ENCODE data around the gene GABRG2. TPM values are rescaled to one million over a fixed set of nuclear protein-coding genes. Genes with fewer than 3 reads are reported as not detected.

The GABRG2 gene
- total RNA-seq, 1 experiment from 2014 or later: not detected

DNA sequence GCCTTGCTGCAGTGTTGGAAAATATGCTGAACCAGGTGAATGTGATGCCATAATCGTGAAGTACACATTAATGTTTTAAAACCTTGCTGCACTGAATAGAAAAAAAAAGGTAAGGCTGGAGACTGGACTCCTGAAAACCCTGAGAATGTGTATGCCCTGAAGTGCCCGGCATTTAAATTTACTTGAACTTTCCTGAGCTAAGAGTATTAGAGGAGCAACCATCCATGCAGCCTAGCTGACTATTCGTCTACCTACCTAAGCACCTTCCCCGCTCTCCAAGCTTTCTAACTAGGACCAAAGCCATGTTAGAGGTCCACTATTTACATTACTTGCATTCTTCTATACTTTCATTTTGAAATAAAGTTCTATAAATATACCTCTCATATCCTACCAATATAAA is 1.4 kb downstream of the GABRG2 start:
- intact Hi-C loops (cut with micrococcal nuclease; ENCODE audit: unreplicated experiment): no loop called here
- no peaks in the 10 kb centered on the region for H3K36me3 Mint-ChIP-seq (ENCODE audit: insufficient read depth, unreplicated experiment)
- H3K4me3 Mint-ChIP-seq (ENCODE audit: low read depth, unreplicated experiment): no peak overlapping the region
- no peak for DNase-seq
- H3K9me3 Mint-ChIP-seq (ENCODE audit: low read depth, unreplicated experiment): peaks cover 22% of the 10 kb centered on the region
- no TSS peak for BruUV-seq (replicated peaks)
- TF ChIP-seq, protein P1, sequence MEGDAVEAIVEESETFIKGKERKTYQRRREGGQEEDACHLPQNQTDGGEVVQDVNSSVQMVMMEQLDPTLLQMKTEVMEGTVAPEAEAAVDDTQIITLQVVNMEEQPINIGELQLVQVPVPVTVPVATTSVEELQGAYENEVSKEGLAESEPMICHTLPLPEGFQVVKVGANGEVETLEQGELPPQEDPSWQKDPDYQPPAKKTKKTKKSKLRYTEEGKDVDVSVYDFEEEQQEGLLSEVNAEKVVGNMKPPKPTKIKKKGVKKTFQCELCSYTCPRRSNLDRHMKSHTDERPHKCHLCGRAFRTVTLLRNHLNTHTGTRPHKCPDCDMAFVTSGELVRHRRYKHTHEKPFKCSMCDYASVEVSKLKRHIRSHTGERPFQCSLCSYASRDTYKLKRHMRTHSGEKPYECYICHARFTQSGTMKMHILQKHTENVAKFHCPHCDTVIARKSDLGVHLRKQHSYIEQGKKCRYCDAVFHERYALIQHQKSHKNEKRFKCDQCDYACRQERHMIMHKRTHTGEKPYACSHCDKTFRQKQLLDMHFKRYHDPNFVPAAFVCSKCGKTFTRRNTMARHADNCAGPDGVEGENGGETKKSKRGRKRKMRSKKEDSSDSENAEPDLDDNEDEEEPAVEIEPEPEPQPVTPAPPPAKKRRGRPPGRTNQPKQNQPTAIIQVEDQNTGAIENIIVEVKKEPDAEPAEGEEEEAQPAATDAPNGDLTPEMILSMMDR (IDR thresholded peaks at IDR 0.05; ENCODE audit: unreplicated experiment): no peak
- H3K27me3 Mint-ChIP-seq (ENCODE audit: unreplicated experiment): no peaks in the 10 kb centered on the region
- H3K4me1 Mint-ChIP-seq (ENCODE audit: low read depth, unreplicated experiment): no peaks in the 10 kb centered on the region
- CTCF ChIA-PET: no interaction called here
- H3K27ac Mint-ChIP-seq (ENCODE audit: unreplicated experiment): no peak overlapping the region

DNA sequence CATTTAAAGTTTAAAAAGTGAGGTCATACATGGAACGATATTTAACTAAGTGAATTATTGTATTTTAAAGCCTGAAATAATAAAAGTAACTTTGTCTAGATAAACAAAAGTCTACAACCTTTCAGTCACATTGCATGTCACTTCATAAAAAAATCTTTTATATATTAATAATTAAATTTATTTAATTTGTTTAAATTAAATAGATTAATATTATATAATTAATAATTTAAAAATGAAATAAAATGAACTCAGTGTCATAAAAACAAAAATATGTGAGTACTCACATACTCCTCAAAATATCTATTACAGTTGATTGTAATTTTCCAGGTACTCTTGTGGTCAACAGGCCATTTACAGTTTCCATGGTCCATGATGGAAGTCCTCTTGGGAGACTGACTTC is 11.2 kb downstream of the GABRG2 start:
- peaks cover 10% of the 10 kb centered on the region for H3K9me3 Mint-ChIP-seq (ENCODE audit: low read depth, unreplicated experiment)
- no peak overlapping the region for H3K27ac Mint-ChIP-seq (ENCODE audit: unreplicated experiment)
- H3K36me3 Mint-ChIP-seq (ENCODE audit: insufficient read depth, unreplicated experiment): no peaks in the 10 kb centered on the region
- no peaks in the 10 kb centered on the region for H3K27me3 Mint-ChIP-seq (ENCODE audit: unreplicated experiment)
- DNase-seq: no peak
- no peaks in the 10 kb centered on the region for H3K4me1 Mint-ChIP-seq (ENCODE audit: low read depth, unreplicated experiment)
- H3K4me3 Mint-ChIP-seq (ENCODE audit: low read depth, unreplicated experiment): no peak overlapping the region
- TF ChIP-seq, protein P1 (IDR thresholded peaks at IDR 0.05; ENCODE audit: unreplicated experiment): no peak
- intact Hi-C loops (cut with micrococcal nuclease; ENCODE audit: unreplicated experiment): no loop called here
- CTCF ChIA-PET: no interaction called here
- BruUV-seq (replicated peaks): no TSS peak

DNA sequence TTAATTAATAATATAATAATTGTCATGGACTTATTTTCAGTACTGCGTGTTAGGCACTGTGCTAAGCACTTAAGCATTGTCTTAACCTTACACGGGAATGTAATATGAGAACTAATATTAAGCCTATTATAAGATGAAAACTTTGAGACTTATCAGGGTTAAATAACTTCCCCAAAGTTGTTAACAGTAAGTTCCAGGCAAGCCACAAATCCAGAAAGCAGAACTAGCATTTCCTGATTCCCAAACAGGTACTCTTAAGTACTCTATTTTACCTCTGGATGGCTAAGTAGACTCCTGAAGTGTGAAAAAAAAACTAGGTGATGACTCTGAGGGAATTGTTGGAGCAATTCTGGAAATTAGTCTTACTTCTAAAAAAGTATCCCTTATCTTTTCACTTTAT is 23.8 kb downstream of the GABRG2 start:
- Mint-ChIP-seq H3K36me3 (ENCODE audit: insufficient read depth, unreplicated experiment) (no peaks in the 10 kb centered on the region), H3K9me3 (ENCODE audit: low read depth, unreplicated experiment) (peaks cover 21% of the 10 kb centered on the region), H3K4me3 (ENCODE audit: low read depth, unreplicated experiment) (no peak overlapping the region), H3K27ac (ENCODE audit: unreplicated experiment) (no peak overlapping the region), H3K27me3 (ENCODE audit: unreplicated experiment) (no peaks in the 10 kb centered on the region), H3K4me1 (ENCODE audit: low read depth, unreplicated experiment) (no peaks in the 10 kb centered on the region)
- intact Hi-C loops (cut with micrococcal nuclease; ENCODE audit: unreplicated experiment): no loop called here
- CTCF ChIA-PET: no interaction called here
- no peak for DNase-seq
- TF ChIP-seq, protein P1 (IDR thresholded peaks at IDR 0.05; ENCODE audit: unreplicated experiment): no peak
- no TSS peak for BruUV-seq (replicated peaks)

DNA sequence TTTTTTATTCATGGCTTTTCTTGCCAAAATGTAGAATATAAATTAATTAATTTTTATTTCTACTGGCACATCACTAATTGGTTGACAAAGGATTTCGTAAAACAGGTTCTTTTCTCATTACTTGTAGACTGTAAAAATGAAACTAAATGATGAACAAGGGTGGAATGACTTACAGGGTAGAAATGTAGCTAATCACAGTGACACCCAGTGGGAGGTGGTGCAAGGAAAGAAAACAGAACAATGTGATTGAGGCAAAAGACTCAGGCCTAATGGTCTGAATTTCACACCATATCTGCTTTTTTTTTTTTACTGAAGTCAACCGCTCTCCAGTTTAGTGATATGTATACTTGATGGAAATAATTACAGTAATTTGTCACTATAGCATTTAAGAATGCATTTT is 28.9 kb downstream of the GABRG2 start:
- no peak for DNase-seq
- intact Hi-C loops (cut with micrococcal nuclease; ENCODE audit: unreplicated experiment): no loop called here
- CTCF ChIA-PET: interaction anchor here (0.6 kb wide), 1 partner anchor 1447 kb away, joined by 3 read pairs; no protein-coding TSS in a partner anchor
- no peak overlapping the region for H3K27ac Mint-ChIP-seq (ENCODE audit: unreplicated experiment)
- no peaks in the 10 kb centered on the region for H3K36me3 Mint-ChIP-seq (ENCODE audit: insufficient read depth, unreplicated experiment)
- H3K4me1 Mint-ChIP-seq (ENCODE audit: low read depth, unreplicated experiment): no peaks in the 10 kb centered on the region
- BruUV-seq (replicated peaks): no TSS peak
- TF ChIP-seq, protein P1 (IDR thresholded peaks at IDR 0.05; ENCODE audit: unreplicated experiment): no peak
- H3K9me3 Mint-ChIP-seq (ENCODE audit: low read depth, unreplicated experiment): peaks cover 16% of the 10 kb centered on the region
- no peak overlapping the region for H3K4me3 Mint-ChIP-seq (ENCODE audit: low read depth, unreplicated experiment)
- no peaks in the 10 kb centered on the region for H3K27me3 Mint-ChIP-seq (ENCODE audit: unreplicated experiment)

Data from Calu3 (cell line).